HCT116 (cell line): ENCODE measurements around the gene TMEM252. TPM values are rescaled to one million over a fixed set of nuclear protein-coding genes. Genes with fewer than 3 reads are reported as not detected.

ENCODE experiments used
- ATAC-seq: fragments of 200-7000 bp; cut with Tn5 transposase; 2 replicates; pipeline ENCODE4 v1.9.1; 2020; ENCODE audit warnings: mild to moderate bottlenecking, moderate library complexity
- BruUV-seq: library from RNA; stranded (reverse); fragments of 400-500 nt; replicated peaks from 2 replicates; lab custom pipeline; 2021; lab: Mats Ljungman, UMichigan
- CTCF ChIA-PET: fragments of 300-600 bp; sonication (Branson Sonifier 250); formaldehyde crosslinking; loops from one replicate; lab custom pipeline; 2021; ENCODE audit warnings: antibody characterized with exemption; lab: Charles Lee
- POLR2A ChIA-PET: fragments of 300-600, 350-600 bp; sonication (Branson Sonifier 250); formaldehyde crosslinking; loops from one replicate; lab custom pipeline; 2021; ENCODE audit warnings: antibody characterized with exemption; lab: Charles Lee
- RAD21 ChIA-PET, 2 experiments: fragments of 300-600 bp; sonication (Branson Sonifier 250); formaldehyde crosslinking; loops; one replicate each; lab custom pipeline; 2023; ENCODE audit warnings: low total read pairs in 2 of 2; ENCODE audit not compliant: uncharacterized antibody in 2 of 2, unreplicated experiment in 2 of 2, low non-redundant PET in 1 of 2; lab: Charles Lee
- DNase-seq: peaks from one replicate; pipeline ENCODE4 v3.0.0-alpha.2; 2010; ENCODE audit warnings: low read depth, low spot score
- H2AFZ ChIP-seq: fragments of 200-600 bp; shearing (Covaris generic), sonication (generic); 2 replicates; pipeline ENCODE4 v1.6.1; 2017; ENCODE audit warnings: low read depth, mixed run types, mixed read lengths, antibody characterized with exemption, low read length; ENCODE audit not compliant: poor library complexity, severe bottlenecking
- H3K27ac ChIP-seq: 2 replicates; pipeline ENCODE4 v1.5.1; 2012; ENCODE audit warnings: low read depth, low read length
- H3K27me3 ChIP-seq: fragments of 200-600 bp; sonication (generic); 2 replicates; pipeline ENCODE4 v1.6.1; 2016; ENCODE audit warnings: mixed run types, low read length, mixed read lengths; ENCODE audit not compliant: insufficient read depth
- H3K36me3 ChIP-seq, 2 experiments: fragments of 200-500 bp in 1 of 2; fragments of 200-600 bp in 1 of 2; sonication (Bioruptor generic) in 1 of 2; sonication (generic) in 1 of 2; 2 replicates each; pipeline versions ENCODE4 v1.5.1 to v1.6.1; 2014 to 2016; ENCODE audit warnings: low read length in 2 of 2, inconsistent platforms in 1 of 2, mixed read lengths in 1 of 2, mixed run types in 1 of 2; ENCODE audit not compliant: insufficient read depth in 2 of 2, control insufficient read depth in 1 of 2
- H3K4me1 ChIP-seq, 2 experiments: fragments of 200-600 bp in 1 of 2; sonication (generic) in 1 of 2; 2 replicates each; pipeline versions ENCODE4 v1.5.1 to v1.6.1; 2012 to 2017; ENCODE audit warnings: low read length in 2 of 2, inconsistent platforms in 1 of 2, mild to moderate bottlenecking in 1 of 2, mixed read lengths in 1 of 2, mixed run types in 1 of 2, moderate library complexity in 1 of 2; ENCODE audit not compliant: insufficient read depth in 2 of 2, control insufficient read depth in 1 of 2
- H3K4me2 ChIP-seq: fragments of 200-600 bp; sonication (generic); 2 replicates; pipeline ENCODE4 v1.6.1; 2017; ENCODE audit warnings: mixed run types, low read length, mixed read lengths
- H3K4me3 ChIP-seq, 2 experiments: fragments of 200-600 bp in 1 of 2; sonication (generic) in 1 of 2; replicated peaks in 1 of 2; 2 replicates each; pipeline ENCODE4 v1.5.1; 2011 to 2016; ENCODE audit warnings: low read length in 2 of 2, control low read depth in 1 of 2, low read depth in 1 of 2, mild to moderate bottlenecking in 1 of 2, mixed read lengths in 1 of 2, mixed run types in 1 of 2
- H3K79me2 ChIP-seq: fragments of 200-600 bp; sonication (generic); 2 replicates; pipeline ENCODE4 v1.6.1; 2017; ENCODE audit warnings: mild to moderate bottlenecking, mixed run types, low read length, moderate library complexity, mixed read lengths; ENCODE audit not compliant: insufficient read depth
- H3K9ac ChIP-seq: fragments of 200-600 bp; sonication (generic); 2 replicates; pipeline ENCODE4 v1.6.1; 2016; ENCODE audit warnings: low read length, mixed read lengths
- H3K9me2 ChIP-seq: fragments of 200-600 bp; sonication (generic), shearing (Covaris generic); 2 replicates; pipeline ENCODE4 v1.6.1; 2017; ENCODE audit warnings: mixed run types, mild to moderate bottlenecking, moderate library complexity; ENCODE audit not compliant: insufficient read depth
- H3K9me3 ChIP-seq, 2 experiments: fragments of 200-500 bp in 1 of 2; fragments of 200-600 bp in 1 of 2; sonication (Bioruptor generic) in 1 of 2; sonication (generic) in 1 of 2; 2 replicates each; pipeline ENCODE4 v1.6.1; 2014 to 2017; ENCODE audit warnings: low read length in 2 of 2, mixed read lengths in 2 of 2, inconsistent platforms in 1 of 2, low read depth in 1 of 2, mild to moderate bottlenecking in 1 of 2, mixed run types in 1 of 2, moderate library complexity in 1 of 2; ENCODE audit not compliant: control insufficient read depth in 1 of 2, insufficient read depth in 1 of 2
- H4K20me1 ChIP-seq: fragments of 200-600 bp; sonication (generic), shearing (Covaris generic); 2 replicates; pipeline ENCODE4 v1.6.1; 2017; ENCODE audit warnings: mixed run types, mild to moderate bottlenecking, moderate library complexity; ENCODE audit not compliant: insufficient read depth
- ATF3 ChIP-seq: IDR thresholded peaks from 2 replicates; pipeline ENCODE4 v1.6.1; 2012
- CBX3 ChIP-seq: IDR thresholded peaks from 2 replicates; pipeline ENCODE4 v1.6.1; 2012; ENCODE audit warnings: low read depth
- CTCF ChIP-seq, 3 experiments: fragments of 200-600 bp in 1 of 3; sonication (generic) in 1 of 3; IDR thresholded peaks in 2 of 3; conservative IDR thresholded peaks in 1 of 3; 2 replicates each; pipeline ENCODE4 v1.5.1; 2012 to 2017; ENCODE audit warnings: low read depth in 2 of 3, low read length in 2 of 3, antibody characterized with exemption in 1 of 3, borderline replicate concordance in 1 of 3, control low read depth in 1 of 3, mild to moderate bottlenecking in 1 of 3, mixed read lengths in 1 of 3, mixed run types in 1 of 3, moderate library complexity in 1 of 3; ENCODE audit not compliant: insufficient read depth in 1 of 3
- EZH2 ChIP-seq: fragments of 200-600 bp; sonication (generic); IDR thresholded peaks from 2 replicates; pipeline ENCODE4 v1.6.1; 2017; ENCODE audit warnings: antibody characterized with exemption, mixed run types
- EZH2phosphoT487 ChIP-seq: fragments of 200-600 bp; IDR thresholded peaks from 2 replicates; pipeline ENCODE4 v1.6.1; 2018; ENCODE audit warnings: antibody characterized with exemption, borderline replicate concordance
- MAX ChIP-seq: IDR thresholded peaks from 2 replicates; pipeline ENCODE4 v1.6.1; 2012
- POLR2A ChIP-seq: IDR thresholded peaks from 2 replicates; pipeline ENCODE4 v1.7.0; 2011; ENCODE audit warnings: borderline replicate concordance; ENCODE audit not compliant: insufficient read depth, insufficient read length; ENCODE audit errors: extremely low read depth
- POLR2AphosphoS5 ChIP-seq: IDR thresholded peaks from 2 replicates; pipeline ENCODE4 v1.6.1; 2011; ENCODE audit warnings: mild to moderate bottlenecking, low read depth, low read length, moderate library complexity
- RAD21 ChIP-seq: IDR thresholded peaks from 2 replicates; pipeline ENCODE4 v1.6.1; 2012; ENCODE audit warnings: low read depth, mild to moderate bottlenecking
- SP1 ChIP-seq: IDR thresholded peaks from 2 replicates; pipeline ENCODE4 v1.6.1; 2012; ENCODE audit warnings: low read depth
- TCF7L2 ChIP-seq: IDR thresholded peaks from 2 replicates; pipeline ENCODE4 v1.7.0; 2011; ENCODE audit warnings: borderline replicate concordance, inconsistent platforms; ENCODE audit not compliant: insufficient read depth, insufficient read length; ENCODE audit errors: extremely low read depth
- YY1 ChIP-seq: IDR thresholded peaks from 2 replicates; pipeline ENCODE4 v1.6.1; 2011; ENCODE audit warnings: low read length, low read depth, moderate library complexity, mild to moderate bottlenecking; ENCODE audit not compliant: insufficient replicate concordance; ENCODE audit errors: extremely low read depth
- ZFX ChIP-seq: fragments of 450-650 bp; IDR thresholded peaks from 2 replicates; pipeline ENCODE4 v1.6.1; 2017
- intact Hi-C: fragments of 100-400 bp; cut with micrococcal nuclease; formaldehyde crosslinking; loops from 2 replicates; pipeline ENCODE4 v1.10.0; 2022
- total RNA-seq: library from RNA; stranded (reverse); gene quantifications from one replicate; pipeline ENCODE4 v1.2.1, GENCODE V29; 2021; ENCODE audit not compliant: unreplicated experiment

TMEM252 gene
- total RNA-seq, 1 experiment from 2014 or later: not detected

- Histone ChIP-seq H3K36me3 (no peaks in the 10 kb centered on the region), H3K79me2 (no peaks in the 10 kb centered on the region), H3K27me3 (peaks cover 9% of the 10 kb centered on the region; the same call in 1 of the 2 replicates), H2AFZ (no peak overlapping the region), H4K20me1 (no peaks in the 10 kb centered on the region), H3K9ac (no peak overlapping the region), H3K4me3 (no peak overlapping the region), H3K27ac (no peak overlapping the region), H3K4me2 (no peak overlapping the region), H3K9me3 (no peaks in the 10 kb centered on the region), H3K4me1 (no peaks in the 10 kb centered on the region), H3K9me2 (no peaks in the 10 kb centered on the region)
- POLR2A ChIA-PET: no interaction called here
- TF ChIP-seq ATF3: no peak
- TF ChIP-seq CTCF (IDR thresholded peaks at IDR 0.05 in 2 of 3, conservative IDR thresholded peaks at IDR 0.05 in 1 of 3; ENCODE audit: borderline replicate concordance in 1 of 3, insufficient read depth in 1 of 3, low read depth in 2 of 3, low read length in 2 of 3): no peak
- TF ChIP-seq TCF7L2: no peak
- TF ChIP-seq EZH2phosphoT487: no peak
- no peak for TF ChIP-seq POLR2A
- TF ChIP-seq POLR2AphosphoS5: no peak
- no peak for TF ChIP-seq RAD21
- no peak for TF ChIP-seq EZH2
- no peak for TF ChIP-seq YY1
- TF ChIP-seq ZFX: no peak
- no peak for TF ChIP-seq CBX3
- no peak for TF ChIP-seq SP1
- no peak for TF ChIP-seq MAX
- intact Hi-C loops: no loop called here
- DNase-seq (no peak), ATAC-seq (no peak)
- BruUV-seq: no TSS peak
- CTCF ChIA-PET: interaction anchor here (1.4 to 1.5 kb wide), 2 partner anchors 166 to 491 kb away, joined by 3 read pairs; no protein-coding TSS in a partner anchor
- RAD21 ChIA-PET: no interaction called here
Measured at GRCh38 chr9:68508547-68508946, 32.1 kb downstream of the TMEM252 start.
